IPS-11a (cell line): ENCODE results near the gene TNKS1BP1.
A peak's percentile ranks its signal among the peaks of the same experiment; 100 is the strongest.
"Not testable (repeated sequence)": the region's sequence is repeated elsewhere in the genome, so short reads cannot be mapped to it uniquely, and the experiment has no call there.

Experiments
- H3K4me3 ChIP-seq: one replicate; pipeline ENCODE4 v1.5.1; 2013; ENCODE audit warnings: low read depth, low read length, control low read depth

The TNKS1BP1 gene

GRCh38 chr11:57324886-57325734 is at the start of gene TNKS1BP1:
Gene TNKS1BP1 (minus strand): TSS chr11:57324952. CDS start chr11:57321885, 3,067 bp downstream.
- H3K4me3 ChIP-seq = peak within 1 kb of the TSS; percentile 69

- H3K4me3 ChIP-seq = no peak overlapping the region
Observed at GRCh38 chr11:57373146-57373545, 48.4 kb upstream of the TNKS1BP1 start.

GRCh38 chr11:57370941-57371340 is 46.2 kb upstream of the TNKS1BP1 start:
- no peak overlapping the region for H3K4me3 ChIP-seq

GRCh38 chr11:57370251-57370650 is 45.5 kb upstream of the TNKS1BP1 start:
- H3K4me3 ChIP-seq = no peak overlapping the region

- no peak overlapping the region for H3K4me3 ChIP-seq
Observed at GRCh38 chr11:57368845-57369232, 44.1 kb upstream of the TNKS1BP1 start.

- H3K4me3 ChIP-seq = no peak overlapping the region
Observed at GRCh38 chr11:57368106-57368844, 43.5 kb upstream of the TNKS1BP1 start.

- no peak overlapping the region for H3K4me3 ChIP-seq
Observed at GRCh38 chr11:57364851-57365660, 40.3 kb upstream of the TNKS1BP1 start.

- H3K4me3 ChIP-seq = no peak overlapping the region
Observed at GRCh38 chr11:57363131-57364080, 38.7 kb upstream of the TNKS1BP1 start.

GRCh38 chr11:57361926-57362325 is 37.2 kb upstream of the TNKS1BP1 start:
- H3K4me3 ChIP-seq = no peak overlapping the region

- not testable (repeated sequence) for H3K4me3 ChIP-seq
Observed at GRCh38 chr11:57361420-57361819, 36.7 kb upstream of the TNKS1BP1 start.

GRCh38 chr11:57360991-57361390 is 36.2 kb upstream of the TNKS1BP1 start:
- no peak overlapping the region for H3K4me3 ChIP-seq

- H3K4me3 ChIP-seq = no peak overlapping the region
Observed at GRCh38 chr11:57359896-57360690, 35.3 kb upstream of the TNKS1BP1 start.

- no peak overlapping the region for H3K4me3 ChIP-seq
Observed at GRCh38 chr11:57359396-57359795, 34.6 kb upstream of the TNKS1BP1 start.

GRCh38 chr11:57358991-57359390 is 34.2 kb upstream of the TNKS1BP1 start:
- H3K4me3 ChIP-seq = no peak overlapping the region

- H3K4me3 ChIP-seq = no peak overlapping the region
Observed at GRCh38 chr11:57358543-57358961, 33.8 kb upstream of the TNKS1BP1 start.

- no peak overlapping the region for H3K4me3 ChIP-seq
Observed at GRCh38 chr11:57357856-57358255, 33.1 kb upstream of the TNKS1BP1 start.

GRCh38 chr11:57357310-57357709 is 32.6 kb upstream of the TNKS1BP1 start:
- no peak overlapping the region for H3K4me3 ChIP-seq

- no peak overlapping the region for H3K4me3 ChIP-seq
Observed at GRCh38 chr11:57356268-57356667, 31.5 kb upstream of the TNKS1BP1 start.

GRCh38 chr11:57354699-57355098 is 29.9 kb upstream of the TNKS1BP1 start:
- H3K4me3 ChIP-seq = no peak overlapping the region
